Right lobe of liver (tissue), 6 donors: ENCODE results near the gene ZFR2. TPM values are rescaled to one million over a fixed set of nuclear protein-coding genes. Genes with fewer than 3 reads are reported as not detected.
A peak's percentile ranks its signal among the peaks of the same experiment; 100 is the strongest.

ENCODE experiments used
- ATAC-seq, 4 donors: fragments of 200-7000 bp; cut with Tn5 transposase; one replicate each; pipeline ENCODE4 v1.9.1; 2020; ENCODE audit warnings: mild to moderate bottlenecking in 4 of 4, moderate library complexity in 4 of 4
- DNase-seq, 3 donors: peaks; one replicate each; pipeline ENCODE4 v3.0.0-alpha.2; 2020
- H3K27ac ChIP-seq, 3 donors: fragments of 200-600 bp; one replicate each; pipeline ENCODE4 v1.8.0; 2022
- H3K27me3 ChIP-seq, 2 donors: fragments of 200-600 bp; one replicate each; pipeline ENCODE4 v1.8.0; 2022
- H3K36me3 ChIP-seq, 4 donors: fragments of 200-600 bp; sonication (generic) in 1 of 4; one replicate each; pipeline versions ENCODE4 v1.5.1 to v1.8.0; 2017 to 2022; ENCODE audit warnings: control low read depth in 1 of 4
- H3K4me1 ChIP-seq, 4 donors: fragments of 200-600 bp; sonication (generic) in 1 of 4; one replicate each; pipeline versions ENCODE4 v1.5.1 to v1.8.0; 2017 to 2022; ENCODE audit warnings: control low read depth in 1 of 4
- H3K4me3 ChIP-seq, 3 donors: fragments of 200-600 bp; one replicate each; pipeline ENCODE4 v1.8.0; 2022
- H3K9me3 ChIP-seq, 4 donors: fragments of 200-600 bp; sonication (generic) in 1 of 4; one replicate each; pipeline versions ENCODE4 v1.5.1 to v1.8.0; 2017 to 2022; ENCODE audit warnings: control low read depth in 1 of 4
- POLR2A ChIP-seq: fragments of 450-650 bp; IDR thresholded peaks from one replicate; pipeline ENCODE4 v1.6.1; 2017; ENCODE audit warnings: antibody characterized with exemption, mild to moderate bottlenecking
- WGBS: methylation state at CpG from one replicate; pipeline ENCODE4 v1.1.6; 2018; ENCODE audit warnings: low coverage, low lambda C conversion rate; ENCODE audit not compliant: insufficient coverage; ENCODE audit errors: missing lambda C conversion rate; 5-methylcytosine and 5-hydroxymethylcytosine counted together
- intact Hi-C, 2 donors: fragments of 100-400 bp; cut with DNase I; formaldehyde crosslinking; loops; one replicate each; pipeline versions ENCODE4 v1.11.2 to v1.14.1; 2022
- total RNA-seq, 6 experiments: library from RNA; depleted of rRNA in 2 of 6; stranded (reverse); fragments of >200 nt in 2 of 6; fragmentation: NEBNext Ultra II Directional in 3 of 6; extraction: Animal tissue kit (Norgen Biotek cat#: 25700) in 3 of 6; gene quantifications; one replicate each; pipeline versions ENCODE4 v1.1.0 to v1.2.4, GENCODE V29; 2016 to 2023
- TF ChIP-seq, protein P1 (sequence below), 4 donors: fragments of 200-600 bp in 3 of 4; fragments of 450-650 bp in 1 of 4; IDR thresholded peaks; one replicate each; pipeline versions ENCODE4 v1.5.1 to v1.8.0; 2016 to 2022; ENCODE audit warnings: antibody characterized with exemption in 4 of 4, mild to moderate bottlenecking in 2 of 4
- donor health status: DM: no; HTN: yes; CAD: no.
- donor health status: DM: no; HTN: no; CAD: no.
- donor health status: DM: no; HTN: no; CAD: no.
- donor health status: DM: no; HTN: yes; CAD: no.
- donor health status: DM: no; HTN: yes; CAD: no.

ZFR2 gene
- total RNA-seq, 6 experiments from 2014 or later: not detected

DNA sequence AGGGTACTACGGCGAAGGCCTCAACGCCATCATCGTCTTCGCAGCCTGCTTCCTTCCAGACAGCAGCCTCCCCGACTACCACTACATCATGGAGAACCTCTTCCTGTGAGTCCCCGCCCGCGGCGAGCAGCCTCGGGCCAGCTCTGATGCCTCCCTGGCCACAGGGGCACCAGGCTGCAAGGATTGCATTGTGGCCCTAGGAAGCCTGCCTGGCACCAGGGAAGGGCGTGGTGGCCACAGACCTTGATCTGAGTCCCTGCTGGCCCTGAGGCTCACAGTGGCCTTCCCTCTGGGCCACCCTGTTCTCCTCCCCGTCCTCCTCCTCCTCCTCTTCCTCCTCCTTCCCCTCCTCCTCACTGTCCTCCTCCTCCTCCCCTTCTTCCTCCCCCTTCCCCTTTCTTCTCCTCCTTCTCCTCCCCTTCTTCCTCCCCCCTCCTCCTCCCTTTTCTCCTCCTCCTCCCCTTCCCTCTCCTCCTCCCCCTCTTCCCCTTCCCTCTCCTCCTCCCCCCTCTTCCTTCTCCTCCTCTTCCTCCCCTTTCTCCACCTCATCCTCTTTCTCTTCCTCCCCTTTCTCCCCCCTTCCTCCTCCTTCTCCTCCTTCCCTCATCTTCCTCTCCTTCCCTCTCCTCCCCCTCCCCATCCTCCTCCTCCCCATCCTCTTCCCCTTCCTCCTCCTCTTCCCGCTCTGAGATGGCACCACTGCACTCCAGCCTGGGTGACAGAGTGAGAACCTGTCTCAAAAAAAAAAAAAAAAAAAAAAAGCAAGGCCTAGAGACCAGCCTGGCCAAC, 39.6 kb upstream of the ZFR2 start:
- H3K36me3 ChIP-seq: no peaks in the 10 kb centered on the region
- H3K27me3 ChIP-seq: no peaks in the 10 kb centered on the region
- intact Hi-C loops: no loop called here
- DNase-seq (no peak), ATAC-seq (peak in 1 of 4 donors; percentile 36)
- TF ChIP-seq POLR2A: no peak
- TF ChIP-seq, protein P1, sequence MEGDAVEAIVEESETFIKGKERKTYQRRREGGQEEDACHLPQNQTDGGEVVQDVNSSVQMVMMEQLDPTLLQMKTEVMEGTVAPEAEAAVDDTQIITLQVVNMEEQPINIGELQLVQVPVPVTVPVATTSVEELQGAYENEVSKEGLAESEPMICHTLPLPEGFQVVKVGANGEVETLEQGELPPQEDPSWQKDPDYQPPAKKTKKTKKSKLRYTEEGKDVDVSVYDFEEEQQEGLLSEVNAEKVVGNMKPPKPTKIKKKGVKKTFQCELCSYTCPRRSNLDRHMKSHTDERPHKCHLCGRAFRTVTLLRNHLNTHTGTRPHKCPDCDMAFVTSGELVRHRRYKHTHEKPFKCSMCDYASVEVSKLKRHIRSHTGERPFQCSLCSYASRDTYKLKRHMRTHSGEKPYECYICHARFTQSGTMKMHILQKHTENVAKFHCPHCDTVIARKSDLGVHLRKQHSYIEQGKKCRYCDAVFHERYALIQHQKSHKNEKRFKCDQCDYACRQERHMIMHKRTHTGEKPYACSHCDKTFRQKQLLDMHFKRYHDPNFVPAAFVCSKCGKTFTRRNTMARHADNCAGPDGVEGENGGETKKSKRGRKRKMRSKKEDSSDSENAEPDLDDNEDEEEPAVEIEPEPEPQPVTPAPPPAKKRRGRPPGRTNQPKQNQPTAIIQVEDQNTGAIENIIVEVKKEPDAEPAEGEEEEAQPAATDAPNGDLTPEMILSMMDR (IDR thresholded peaks at IDR 0.05): no peak
- no peaks in the 10 kb centered on the region for H3K4me1 ChIP-seq
- no peaks in the 10 kb centered on the region for H3K9me3 ChIP-seq
- H3K27ac ChIP-seq: no peak overlapping the region
- WGBS: 19% methylated on average over 2 of the region's 14 CpGs
- no peak overlapping the region for H3K4me3 ChIP-seq

DNA sequence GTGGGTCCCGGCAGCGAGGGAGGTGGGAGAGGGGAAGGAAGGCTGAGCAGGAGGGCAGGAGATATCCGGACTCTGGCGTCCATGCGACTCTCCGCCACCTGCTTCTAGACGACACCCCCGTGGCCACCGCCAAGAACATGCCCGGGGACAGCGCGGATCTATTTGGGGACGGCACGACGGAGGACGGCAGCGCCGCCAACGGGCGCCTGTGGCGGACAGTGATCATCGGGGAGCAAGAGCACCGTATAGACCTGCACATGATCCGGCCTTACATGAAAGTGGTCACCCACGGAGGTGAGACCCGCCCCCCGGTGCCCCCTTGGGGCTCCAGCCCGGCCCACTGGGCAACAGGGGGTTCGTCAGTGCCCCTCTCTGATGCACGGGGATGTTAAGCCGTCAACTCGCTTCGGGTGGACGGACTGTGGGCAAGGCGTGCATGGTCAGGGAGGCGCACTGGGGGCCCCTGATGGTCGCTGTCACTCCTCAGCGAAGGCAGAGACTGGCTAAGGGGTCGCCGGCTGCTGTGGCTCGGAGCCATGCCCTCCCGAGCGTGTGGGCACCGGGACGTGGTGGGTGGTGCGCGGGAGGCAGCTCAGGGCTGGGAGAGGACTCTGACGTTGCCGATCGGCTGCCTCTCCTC, 38.9 kb upstream of the ZFR2 start:
- intact Hi-C loops: no loop called here
- Histone ChIP-seq H3K27me3 (no peaks in the 10 kb centered on the region), H3K9me3 (no peaks in the 10 kb centered on the region), H3K36me3 (no peaks in the 10 kb centered on the region), H3K27ac (no peak overlapping the region), H3K4me3 (no peak overlapping the region), H3K4me1 (no peaks in the 10 kb centered on the region)
- no peak for TF ChIP-seq POLR2A
- TF ChIP-seq, protein P1 (IDR thresholded peaks at IDR 0.05): no peak
- DNase-seq (no peak), ATAC-seq (peak in 1 of 4 donors; percentile 10)
- WGBS: 60% methylated on average over 2 of the region's 50 CpGs

DNA sequence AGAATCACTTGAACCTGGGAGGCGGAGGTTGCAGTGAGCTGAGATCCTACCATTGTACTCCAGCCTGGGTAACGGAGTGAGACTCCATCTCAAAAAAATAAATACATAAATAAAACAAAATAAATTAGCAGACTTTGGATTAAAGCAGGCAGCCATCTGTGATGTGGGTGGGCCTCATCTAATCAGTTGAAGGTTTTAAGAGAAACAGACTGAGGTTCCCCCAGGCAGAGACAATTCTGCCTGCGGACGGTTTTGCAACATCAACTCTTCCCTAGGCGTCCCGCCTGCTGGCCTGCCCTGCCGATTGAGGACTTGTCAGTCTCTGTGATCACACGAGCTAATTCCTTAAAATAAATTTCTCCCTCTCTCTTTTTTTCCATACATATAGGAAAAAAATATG, 35.4 kb upstream of the ZFR2 start:
- Histone ChIP-seq H3K36me3 (no peaks in the 10 kb centered on the region), H3K4me3 (no peak overlapping the region), H3K4me1 (no peaks in the 10 kb centered on the region), H3K27me3 (no peaks in the 10 kb centered on the region), H3K27ac (no peak overlapping the region), H3K9me3 (no peaks in the 10 kb centered on the region)
- intact Hi-C loops: no loop called here
- no peak for TF ChIP-seq POLR2A
- TF ChIP-seq, protein P1 (IDR thresholded peaks at IDR 0.05): no peak
- no peak for DNase-seq
- 75% methylated on average over 8 of the region's 8 CpGs for WGBS
- ATAC-seq: no peak

DNA sequence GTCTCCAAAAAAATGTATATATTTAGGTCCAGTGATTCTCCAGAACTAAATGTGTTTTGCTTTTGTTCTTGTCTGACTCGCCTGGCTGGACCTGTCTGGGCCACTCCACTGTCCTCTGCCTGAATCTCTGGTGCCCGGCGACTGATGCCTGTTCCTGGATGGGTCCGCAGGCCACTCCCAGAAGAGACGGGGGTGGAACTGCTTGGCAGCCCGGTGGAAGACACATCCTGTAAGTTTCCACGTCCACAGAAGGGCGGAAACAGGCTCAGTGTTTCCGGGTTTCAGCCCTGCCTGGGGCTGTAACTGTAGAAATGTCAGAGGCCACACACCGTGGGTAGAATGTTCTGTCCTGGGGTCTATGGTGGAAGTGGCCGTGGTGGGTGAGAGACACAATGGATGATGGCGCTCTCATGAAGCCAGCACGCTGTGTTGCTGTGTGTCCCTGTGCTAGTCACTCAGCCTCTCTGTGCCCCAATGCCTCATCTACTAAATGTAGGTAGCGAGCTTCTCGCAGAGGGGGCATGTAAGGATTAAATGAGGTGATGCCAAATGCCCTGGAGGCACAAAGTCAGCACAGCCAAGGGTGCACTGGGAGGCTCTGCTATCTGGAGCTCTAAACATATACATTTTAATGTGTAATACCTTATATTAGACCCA, 33.6 kb upstream of the ZFR2 start:
- Histone ChIP-seq H3K4me3 (no peak overlapping the region), H3K27ac (no peak overlapping the region), H3K4me1 (no peaks in the 10 kb centered on the region), H3K27me3 (no peaks in the 10 kb centered on the region), H3K9me3 (no peaks in the 10 kb centered on the region), H3K36me3 (no peaks in the 10 kb centered on the region)
- no peak for ATAC-seq
- TF ChIP-seq, protein P1 (IDR thresholded peaks at IDR 0.05): no peak
- TF ChIP-seq POLR2A: no peak
- intact Hi-C loops: no loop called here
- no peak for DNase-seq
- 100% methylated on average over 1 of the region's 15 CpGs for WGBS
